Natural killer cell (primary cell): ENCODE results near the gene PAAF1. TPM values are rescaled to one million over a fixed set of nuclear protein-coding genes. Genes with fewer than 3 reads are reported as not detected.

Experiments
- ATAC-seq, 3 donors: fragments of 150-1000 bp in 2 of 3; fragments of 200-7000 bp in 1 of 3; cut with Tn5 transposase; 1 replicate in 1 of 3; 2 replicates in 2 of 3; pipeline ENCODE4 v1.10.0; 2021; ENCODE audit warnings: mild to moderate bottlenecking in 2 of 3, moderate library complexity in 2 of 3
- DNase-seq, 2 donors: peaks; one replicate each; pipeline versions ENCODE4 v3.0.0 to v3.0.0-alpha.2; 2013 to 2021; ENCODE audit warnings: mixed read lengths in 1 of 2
- H3K27ac ChIP-seq: one replicate; pipeline ENCODE4 v1.5.1; 2013; ENCODE audit warnings: mild to moderate bottlenecking, low read length
- H3K27me3 ChIP-seq: one replicate; pipeline ENCODE4 v1.6.1; 2013; ENCODE audit warnings: low read length; ENCODE audit not compliant: control insufficient read depth, insufficient read depth
- H3K36me3 ChIP-seq: one replicate; pipeline ENCODE4 v1.6.1; 2013; ENCODE audit warnings: low read length; ENCODE audit not compliant: control insufficient read depth, insufficient read depth
- H3K4me1 ChIP-seq: one replicate; pipeline ENCODE4 v1.6.1; 2013; ENCODE audit warnings: low read length; ENCODE audit not compliant: control insufficient read depth, insufficient read depth
- H3K4me3 ChIP-seq: one replicate; pipeline ENCODE4 v1.5.1; 2013; ENCODE audit warnings: low read length
- H3K9me3 ChIP-seq: one replicate; pipeline ENCODE4 v1.6.1; 2013; ENCODE audit warnings: low read length; ENCODE audit not compliant: control insufficient read depth, insufficient read depth
- H3K27ac Mint-ChIP-seq, 2 donors: one replicate each; pipeline ENCODE4 v1.8.0; 2022; ENCODE audit warnings: mild to moderate bottlenecking in 2 of 2, mixed read lengths in 2 of 2, moderate library complexity in 1 of 2
- H3K27me3 Mint-ChIP-seq, 2 donors: one replicate each; pipeline ENCODE4 v1.8.0; 2022; ENCODE audit warnings: low read depth in 2 of 2, mixed read lengths in 2 of 2
- H3K36me3 Mint-ChIP-seq: one replicate; pipeline ENCODE4 v1.8.0; 2022; ENCODE audit warnings: mixed read lengths
- H3K4me1 Mint-ChIP-seq, 2 donors: one replicate each; pipeline ENCODE4 v1.8.0; 2022; ENCODE audit warnings: mixed read lengths in 2 of 2
- H3K4me3 Mint-ChIP-seq: one replicate; pipeline ENCODE4 v1.8.0; 2022; ENCODE audit warnings: mild to moderate bottlenecking, moderate library complexity, mixed read lengths
- H3K9me3 Mint-ChIP-seq, 2 donors: one replicate each; pipeline ENCODE4 v1.8.0; 2022; ENCODE audit warnings: mixed read lengths in 2 of 2
- WGBS: methylation state at CpG from one replicate; pipeline ENCODE4 v1.1.7; 2013; ENCODE audit warnings: missing lambda C conversion rate; ENCODE audit not compliant: insufficient coverage; 5-methylcytosine and 5-hydroxymethylcytosine counted together
- intact Hi-C: fragments of 100-400 bp; cut with micrococcal nuclease; formaldehyde crosslinking; loops from one replicate; pipeline ENCODE4 v1.14.2; 2022
- total RNA-seq, 4 donors: library from RNA; stranded (reverse); fragments of 120-200 nt in 1 of 4; gene quantifications; one replicate each; pipeline versions ENCODE4 v1.2.3 to v1.2.4, GENCODE V29; 2013 to 2022
- TF ChIP-seq, protein P1 (sequence below): fragments of 200-600 bp; IDR thresholded peaks from one replicate; pipeline ENCODE4 v1.8.0; 2022; ENCODE audit warnings: antibody characterized with exemption

The PAAF1 gene
- total RNA-seq, 3 donors from 2014 or later (not counting 1 experiment from before 2014, with no cell fraction given), result 12.0 to 14.9 (median 13.7) TPM

DNA sequence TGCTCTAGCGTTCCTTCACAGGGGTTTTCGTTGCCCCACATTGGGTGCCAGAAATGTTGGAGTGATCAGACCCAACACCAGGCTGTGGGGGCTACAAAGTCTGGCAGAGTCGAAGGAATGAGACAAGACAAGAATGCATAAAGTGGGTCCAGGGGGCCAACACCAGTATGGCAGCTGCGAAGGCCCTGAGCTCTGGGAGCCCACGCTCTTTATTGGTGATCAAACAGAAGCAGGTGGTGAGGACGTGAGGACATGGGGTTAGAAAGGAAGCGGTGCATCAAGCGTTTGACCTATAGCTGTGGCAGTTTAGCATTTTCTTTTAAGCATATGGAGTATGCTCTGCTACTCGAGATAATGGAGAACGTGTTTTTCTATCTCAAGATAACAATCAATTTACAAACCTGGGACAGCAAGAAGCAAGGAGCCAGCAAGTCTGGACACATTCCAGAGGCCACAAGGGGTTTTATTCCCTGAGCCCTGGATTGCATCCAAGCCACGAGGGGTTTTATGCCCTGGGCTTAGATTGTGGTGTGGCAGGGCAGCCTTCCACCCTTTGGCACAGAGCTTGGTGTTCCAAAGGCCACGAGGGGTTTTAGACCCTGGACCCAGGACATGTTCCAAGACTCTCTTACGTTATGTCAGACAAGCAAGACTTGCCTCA, 70.1 kb downstream of the PAAF1 start:
- no peaks in the 10 kb centered on the region for H3K4me1 Mint-ChIP-seq
- H3K4me3 Mint-ChIP-seq, result no peak overlapping the region
- no peaks in the 10 kb centered on the region for H3K36me3 ChIP-seq
- ATAC-seq (no peak), DNase-seq (no peak)
- intact Hi-C loops, result no loop called here
- peaks cover 0 to 3% of the 10 kb centered on the region in 2 donors for H3K27me3 Mint-ChIP-seq
- no peak overlapping the region for H3K27ac Mint-ChIP-seq
- no peaks in the 10 kb centered on the region for H3K9me3 ChIP-seq
- H3K27me3 ChIP-seq, result no peaks in the 10 kb centered on the region
- H3K4me3 ChIP-seq, result no peak overlapping the region
- TF ChIP-seq, protein P1, sequence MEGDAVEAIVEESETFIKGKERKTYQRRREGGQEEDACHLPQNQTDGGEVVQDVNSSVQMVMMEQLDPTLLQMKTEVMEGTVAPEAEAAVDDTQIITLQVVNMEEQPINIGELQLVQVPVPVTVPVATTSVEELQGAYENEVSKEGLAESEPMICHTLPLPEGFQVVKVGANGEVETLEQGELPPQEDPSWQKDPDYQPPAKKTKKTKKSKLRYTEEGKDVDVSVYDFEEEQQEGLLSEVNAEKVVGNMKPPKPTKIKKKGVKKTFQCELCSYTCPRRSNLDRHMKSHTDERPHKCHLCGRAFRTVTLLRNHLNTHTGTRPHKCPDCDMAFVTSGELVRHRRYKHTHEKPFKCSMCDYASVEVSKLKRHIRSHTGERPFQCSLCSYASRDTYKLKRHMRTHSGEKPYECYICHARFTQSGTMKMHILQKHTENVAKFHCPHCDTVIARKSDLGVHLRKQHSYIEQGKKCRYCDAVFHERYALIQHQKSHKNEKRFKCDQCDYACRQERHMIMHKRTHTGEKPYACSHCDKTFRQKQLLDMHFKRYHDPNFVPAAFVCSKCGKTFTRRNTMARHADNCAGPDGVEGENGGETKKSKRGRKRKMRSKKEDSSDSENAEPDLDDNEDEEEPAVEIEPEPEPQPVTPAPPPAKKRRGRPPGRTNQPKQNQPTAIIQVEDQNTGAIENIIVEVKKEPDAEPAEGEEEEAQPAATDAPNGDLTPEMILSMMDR, result no peak
- WGBS, result 64% methylated on average over 13 of the region's 13 CpGs
- no peaks in the 10 kb centered on the region for H3K4me1 ChIP-seq
- H3K27ac ChIP-seq, result no peak overlapping the region
- no peaks in the 10 kb centered on the region for H3K9me3 Mint-ChIP-seq
- H3K36me3 Mint-ChIP-seq, result no peaks in the 10 kb centered on the region

DNA sequence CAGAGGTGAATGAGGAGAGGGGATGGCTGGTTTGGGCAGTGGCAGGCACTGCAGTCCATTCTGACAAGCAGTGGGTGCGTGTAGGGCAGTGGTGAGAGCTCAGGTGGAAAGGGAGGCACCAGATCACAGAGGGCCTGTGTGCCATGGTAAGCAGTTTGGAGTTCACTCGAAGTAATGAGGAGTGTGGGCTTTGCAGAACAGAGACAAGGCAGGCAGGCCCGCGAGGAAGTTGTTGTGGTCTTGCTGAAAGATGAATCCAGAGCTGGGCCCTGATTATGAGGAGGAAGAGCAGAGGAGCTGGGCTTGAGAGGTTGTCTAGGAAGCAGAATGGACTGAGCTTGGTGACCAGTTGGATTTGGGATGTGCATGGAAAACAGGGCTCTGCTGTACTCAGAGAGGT, 72.4 kb downstream of the PAAF1 start:
- Histone ChIP-seq H3K4me1 (no peaks in the 10 kb centered on the region), H3K4me3 (no peak overlapping the region), H3K27me3 (no peaks in the 10 kb centered on the region), H3K9me3 (no peaks in the 10 kb centered on the region), H3K36me3 (no peaks in the 10 kb centered on the region), H3K27ac (no peak overlapping the region)
- ATAC-seq, result no peak
- Mint-ChIP-seq H3K36me3 (no peaks in the 10 kb centered on the region), H3K27me3 (peaks cover 0 to 3% of the 10 kb centered on the region in 2 donors), H3K9me3 (no peaks in the 10 kb centered on the region), H3K4me3 (no peak overlapping the region), H3K27ac (no peak overlapping the region), H3K4me1 (no peaks in the 10 kb centered on the region)
- no peak for DNase-seq
- TF ChIP-seq, protein P1, result no peak
- 38% methylated on average over 4 of the region's 4 CpGs for WGBS
- intact Hi-C loops, result no loop called here

DNA sequence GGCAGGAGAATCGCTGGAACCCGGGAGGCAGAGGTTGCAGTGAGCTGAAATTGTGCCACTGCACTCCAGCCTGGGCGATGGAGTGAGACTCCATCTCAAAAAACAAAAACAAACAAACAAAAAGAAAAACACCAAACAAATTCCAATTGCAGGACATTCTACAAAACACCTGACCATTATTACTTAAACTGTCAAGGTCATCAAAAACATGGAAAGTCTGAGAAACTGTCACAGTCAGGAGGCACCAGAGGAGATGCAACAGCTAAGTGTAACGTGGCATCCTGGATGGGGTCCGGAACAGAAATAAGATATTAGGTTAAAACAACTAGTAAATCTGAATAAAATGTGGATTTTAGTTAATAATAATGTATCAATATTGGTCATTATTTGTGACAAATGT, 73.1 kb downstream of the PAAF1 start:
- ATAC-seq (no peak), DNase-seq (no peak)
- intact Hi-C loops, result no loop called here
- H3K36me3 ChIP-seq, result no peaks in the 10 kb centered on the region
- no peaks in the 10 kb centered on the region for H3K4me1 ChIP-seq
- H3K27ac ChIP-seq, result no peak overlapping the region
- H3K4me3 ChIP-seq, result no peak overlapping the region
- Mint-ChIP-seq H3K4me3 (no peak overlapping the region), H3K27ac (no peak overlapping the region), H3K36me3 (no peaks in the 10 kb centered on the region), H3K27me3 (peaks cover 0 to 3% of the 10 kb centered on the region in 2 donors), H3K4me1 (no peaks in the 10 kb centered on the region), H3K9me3 (no peaks in the 10 kb centered on the region)
- WGBS, result 93% methylated on average over 5 of the region's 5 CpGs
- TF ChIP-seq, protein P1, result no peak
- no peaks in the 10 kb centered on the region for H3K9me3 ChIP-seq
- no peaks in the 10 kb centered on the region for H3K27me3 ChIP-seq
